Measurements from ENCODE around the gene GPR107.

GPR107 gene

DNA sequence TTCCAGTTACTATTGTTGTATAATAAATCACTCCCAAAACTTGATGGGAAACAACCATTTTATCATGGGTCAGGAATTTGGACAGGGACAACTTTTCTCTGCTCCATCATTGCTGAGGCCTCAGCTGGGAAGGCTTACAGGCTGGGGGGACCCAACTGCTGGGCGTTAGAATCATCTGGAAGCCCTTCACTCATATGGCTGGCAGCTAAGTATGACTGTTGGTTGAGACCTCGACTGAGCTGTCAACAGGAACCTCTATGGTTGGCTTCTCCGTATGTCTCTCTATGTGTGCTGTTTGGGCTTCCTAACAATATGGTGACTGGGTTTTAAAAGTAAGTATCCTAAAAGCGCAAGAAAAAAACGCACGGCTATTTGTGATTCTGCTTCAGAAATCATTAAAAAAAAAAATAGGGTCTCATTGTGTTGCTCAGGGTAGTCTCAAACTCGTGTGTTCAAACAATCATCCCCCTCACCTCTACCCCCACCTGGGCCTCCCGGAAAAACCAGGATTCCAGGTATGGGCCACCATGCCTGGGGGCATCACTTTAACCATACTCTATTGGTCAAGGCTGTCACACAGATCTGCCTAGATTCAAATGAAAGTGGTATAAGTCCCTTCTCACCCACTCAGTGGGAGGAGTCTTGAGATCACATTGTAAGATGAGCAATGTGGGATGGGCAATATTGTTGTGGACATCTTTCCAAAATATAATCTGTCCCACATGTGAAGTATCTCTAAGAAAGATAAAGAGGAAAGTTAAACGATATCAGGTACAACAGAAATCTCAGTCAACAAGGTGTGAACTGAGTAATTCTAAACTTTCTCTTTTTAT lies 26.0 kb upstream of the GPR107 start:
- DNase-seq (ENCODE audit: low read depth in 2 of 2) = no peak

DNA sequence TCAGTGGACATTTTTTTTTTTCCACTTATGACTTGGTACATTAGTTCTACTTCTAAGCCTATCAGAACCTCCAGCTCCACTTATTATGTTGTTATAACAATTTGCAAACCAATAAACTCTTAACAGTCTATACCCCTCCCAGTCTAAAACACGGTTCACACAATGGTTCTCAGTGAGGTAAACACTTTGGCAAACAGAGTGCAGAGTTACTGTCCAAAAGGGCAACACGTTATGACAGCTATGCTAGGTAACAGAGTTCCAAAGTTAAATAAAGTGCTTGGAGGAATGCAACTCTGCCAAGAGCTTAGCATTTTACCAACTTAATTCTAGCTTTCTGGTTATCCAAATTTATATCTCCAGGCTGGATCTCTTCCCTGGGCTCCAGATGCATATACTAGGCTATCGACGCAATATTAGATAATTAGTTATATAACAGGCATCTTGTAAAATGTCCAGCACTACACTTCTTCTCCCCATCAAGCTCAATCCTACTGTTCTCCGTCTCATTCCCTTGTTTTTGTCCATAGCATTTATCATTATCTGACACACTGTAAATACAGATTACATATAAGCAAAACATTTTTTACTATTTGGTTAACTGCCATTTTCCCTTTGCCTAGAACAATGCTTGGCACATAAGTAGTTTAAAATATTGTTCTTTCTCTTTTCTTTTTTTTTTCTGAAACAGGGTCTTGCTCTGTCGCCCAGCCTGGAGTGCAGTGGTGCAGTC lies 25.0 kb upstream of the GPR107 start:
- no peak for DNase-seq (ENCODE audit: low read depth in 2 of 2)

DNA sequence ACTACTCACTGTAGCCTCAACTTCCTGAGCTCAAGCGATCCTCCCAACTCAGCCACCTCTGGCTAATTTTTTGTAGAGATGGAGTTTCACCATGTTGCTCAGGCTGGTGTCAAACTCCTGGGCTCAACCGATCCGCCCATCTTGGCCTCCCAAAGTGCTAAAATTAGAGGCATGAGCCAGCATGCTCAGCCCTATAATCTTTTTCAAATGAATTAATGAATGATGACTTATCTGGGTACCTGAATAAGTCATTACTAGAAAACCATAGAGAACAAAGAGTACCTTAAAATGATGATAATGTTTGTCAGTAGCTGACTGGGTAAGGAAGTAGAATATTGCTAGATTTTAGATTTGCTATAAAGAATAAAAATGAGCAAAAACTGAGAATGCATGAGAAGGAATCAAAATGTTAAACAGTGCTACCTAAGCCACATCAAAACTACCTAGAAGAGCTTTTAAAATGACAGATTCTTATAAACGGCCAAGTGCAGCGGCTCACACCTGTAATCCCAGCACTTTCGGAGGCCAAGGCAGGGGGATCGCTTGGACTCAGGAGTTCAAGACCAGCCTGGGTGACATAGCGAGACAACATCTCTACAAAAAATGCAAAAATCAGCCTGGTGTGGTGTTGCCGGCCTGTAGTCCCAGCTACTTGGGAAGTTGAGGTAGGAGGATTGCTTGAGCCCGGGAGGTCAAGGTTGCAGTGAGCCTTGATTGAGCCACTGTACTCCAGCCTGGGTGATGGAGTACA lies 24.3 kb upstream of the GPR107 start:
- peak; percentile 32 to 41 for DNase-seq (ENCODE audit: low read depth in 2 of 2)

DNA sequence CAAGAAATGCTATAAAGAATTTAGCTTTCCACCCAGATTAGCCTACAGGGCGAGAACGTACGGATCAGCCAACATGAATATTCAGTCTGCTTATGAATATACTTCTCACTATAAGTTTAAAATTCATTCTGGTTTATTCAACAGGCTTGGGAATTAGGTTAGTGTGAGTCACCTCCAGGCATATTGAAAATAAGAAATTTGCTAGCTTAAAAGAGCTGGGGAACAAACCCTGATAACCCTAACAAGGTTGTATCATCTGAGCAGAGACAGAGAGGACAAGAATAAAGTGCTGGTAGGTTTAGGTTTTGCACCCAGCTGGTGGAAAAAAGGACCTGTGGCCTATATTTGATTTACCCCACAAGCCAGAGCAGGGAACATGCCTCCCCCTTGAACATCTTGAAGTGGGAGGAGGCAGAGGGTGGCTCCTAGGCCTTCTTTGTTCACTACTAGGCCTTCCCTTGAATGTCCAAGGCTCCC lies 23.0 kb upstream of the GPR107 start:
- DNase-seq (ENCODE audit: low read depth in 2 of 2) = no peak

- DNase-seq (ENCODE audit: low read depth in 2 of 2) = no peak
These were observed 19.1 kb upstream of the GPR107 start for GRCh38 chr9:130034570-130034969.

DNA sequence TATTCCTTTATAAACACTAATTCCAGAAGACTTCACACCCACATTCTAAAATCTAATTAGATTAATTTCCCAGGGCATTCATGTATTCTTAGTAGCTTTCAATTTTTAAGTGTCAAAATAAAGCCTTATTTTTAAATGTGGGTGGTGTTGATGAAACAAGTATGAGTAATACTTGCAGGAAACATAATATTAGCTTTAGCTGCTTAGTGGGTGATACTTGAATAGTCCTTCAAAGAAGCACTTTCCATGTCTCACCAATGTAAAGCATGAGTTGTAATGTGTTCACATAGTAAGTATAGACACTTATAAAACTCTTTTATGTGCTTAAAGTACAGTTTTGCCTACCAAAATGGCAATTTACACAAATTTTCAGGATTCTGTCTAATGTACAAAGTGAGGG lies 17.6 kb upstream of the GPR107 start:
- no peak for DNase-seq (ENCODE audit: low read depth in 2 of 2)

- DNase-seq (ENCODE audit: low read depth in 2 of 2) = no peak
These were observed 14.1 kb upstream of the GPR107 start for GRCh38 chr9:130039528-130040147.

- no peak for DNase-seq (ENCODE audit: low read depth in 2 of 2)
These were observed 12.6 kb upstream of the GPR107 start for GRCh38 chr9:130040984-130041647.

- no peak for DNase-seq (ENCODE audit: low read depth in 2 of 2)
These were observed 11.9 kb upstream of the GPR107 start for GRCh38 chr9:130041648-130042405.

DNA sequence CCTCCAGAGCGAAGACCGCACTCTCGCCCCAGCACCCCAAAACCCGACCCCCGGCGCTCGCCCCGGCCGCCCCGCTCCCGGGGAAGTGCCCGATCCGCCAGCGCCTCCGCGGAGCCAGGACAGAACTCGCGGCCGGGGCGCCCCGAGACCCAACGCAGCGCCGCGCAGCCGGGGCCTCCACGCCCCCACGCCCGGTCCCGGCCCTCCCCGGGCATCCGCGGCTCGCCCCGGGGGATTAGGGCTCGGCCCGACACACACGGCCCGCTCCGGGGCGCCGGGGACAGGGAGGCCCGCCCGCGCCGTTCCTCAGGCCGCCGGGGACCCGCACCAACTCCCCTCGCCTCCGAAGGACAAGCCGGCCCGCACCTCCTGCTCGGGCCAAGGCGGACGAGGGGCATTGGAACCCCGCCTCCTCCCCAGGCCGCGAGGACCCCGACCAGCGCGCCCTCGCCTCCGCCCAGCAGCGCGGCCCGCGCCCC lies 11.3 kb upstream of the GPR107 start:
- no peak for DNase-seq (ENCODE audit: low read depth in 2 of 2)

GRCh38 chr9:130042885-130043653 lies 10.6 kb upstream of the GPR107 start, which contains the start of gene FNBP1:
TSS of gene FNBP1 (minus strand) at chr9:130043189. CDS start at chr9:130042975, 214 bp downstream.
- DNase-seq (ENCODE audit: low read depth in 2 of 2) = peak; percentile 68 to 69

DNA sequence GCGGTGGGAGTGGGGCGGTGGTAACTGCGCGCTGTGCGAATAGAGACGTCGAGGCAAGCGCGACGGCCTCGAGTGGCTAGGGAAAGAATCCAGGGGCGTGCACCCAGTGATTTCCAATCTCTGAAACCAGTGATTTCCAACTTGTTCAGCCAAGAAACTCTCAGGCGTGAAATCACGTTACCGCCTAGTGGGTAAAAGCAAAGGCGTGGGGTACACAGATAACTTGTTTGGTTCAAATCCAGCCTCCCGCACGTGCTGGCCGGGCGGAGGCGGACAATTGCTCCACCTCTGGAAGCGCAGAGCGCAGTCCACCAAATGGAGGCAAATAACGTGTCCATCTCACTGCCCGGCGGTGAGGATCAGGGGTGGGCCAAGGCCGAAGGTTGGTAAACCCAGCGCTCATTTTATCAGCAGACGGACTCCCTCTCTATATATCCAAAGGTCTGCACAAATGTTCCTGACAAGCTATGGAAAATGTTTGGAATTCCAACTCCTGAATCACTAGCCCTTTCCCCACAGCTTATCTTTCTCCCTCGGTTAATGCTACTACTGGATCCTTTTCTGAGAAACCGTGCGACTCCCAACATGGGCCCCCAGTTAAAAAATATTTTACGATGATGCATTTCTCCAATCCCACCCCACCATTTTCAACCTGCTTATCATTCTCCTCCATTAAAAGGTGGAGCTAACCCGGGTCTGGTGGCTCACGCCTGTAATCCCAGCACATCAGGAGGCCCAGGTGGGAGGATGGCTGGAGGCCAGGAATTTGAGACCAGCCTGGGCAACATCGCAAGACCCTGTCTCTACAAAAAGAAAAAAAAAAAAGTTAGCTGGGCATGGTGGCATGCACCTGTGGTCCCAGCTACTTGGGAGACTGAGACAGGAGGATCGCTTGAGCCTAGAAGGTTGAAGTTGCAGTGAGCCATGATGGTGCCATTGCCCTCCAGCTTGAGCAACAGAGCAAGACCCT lies 9.8 kb upstream of the GPR107 start:
- DNase-seq (ENCODE audit: low read depth in 2 of 2) = no peak

DNA sequence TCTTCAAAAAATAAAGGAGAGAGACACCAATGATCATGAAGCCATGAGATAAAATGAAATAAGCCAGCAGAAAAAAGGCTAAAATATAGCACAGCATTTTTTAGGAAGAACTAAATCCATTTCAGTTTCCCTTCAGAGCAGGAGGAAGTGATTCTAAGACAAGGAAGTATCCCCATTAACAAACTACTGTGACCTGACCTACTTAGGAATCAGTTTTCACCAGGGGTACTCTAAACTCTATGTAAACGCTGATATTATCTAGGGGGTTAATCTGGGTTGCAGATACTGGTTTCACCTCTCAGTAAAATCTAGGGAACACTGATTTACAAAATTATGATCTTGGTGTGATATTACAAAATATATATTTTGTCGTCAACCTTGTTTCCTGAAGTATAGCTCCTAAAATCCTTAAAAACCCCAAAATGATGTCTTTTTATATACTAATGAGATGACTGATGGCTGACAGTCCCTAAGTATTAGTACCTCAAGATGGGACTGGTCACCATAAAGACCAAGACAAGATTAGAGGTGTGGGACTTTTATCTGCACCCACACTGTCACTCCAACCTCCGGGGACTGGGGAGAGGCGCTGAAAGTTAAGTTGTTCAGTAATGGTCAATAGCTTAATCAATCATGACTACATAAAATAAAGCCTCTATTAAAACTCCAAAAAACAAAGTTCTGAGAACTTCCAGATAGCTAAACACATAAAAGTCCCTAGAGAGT lies 7.8 kb upstream of the GPR107 start:
- no peak for DNase-seq (ENCODE audit: low read depth in 2 of 2)

GRCh38 chr9:130049431-130050210 lies 4.1 kb upstream of the GPR107 start:
- no peak for DNase-seq (ENCODE audit: low read depth in 2 of 2)

DNA sequence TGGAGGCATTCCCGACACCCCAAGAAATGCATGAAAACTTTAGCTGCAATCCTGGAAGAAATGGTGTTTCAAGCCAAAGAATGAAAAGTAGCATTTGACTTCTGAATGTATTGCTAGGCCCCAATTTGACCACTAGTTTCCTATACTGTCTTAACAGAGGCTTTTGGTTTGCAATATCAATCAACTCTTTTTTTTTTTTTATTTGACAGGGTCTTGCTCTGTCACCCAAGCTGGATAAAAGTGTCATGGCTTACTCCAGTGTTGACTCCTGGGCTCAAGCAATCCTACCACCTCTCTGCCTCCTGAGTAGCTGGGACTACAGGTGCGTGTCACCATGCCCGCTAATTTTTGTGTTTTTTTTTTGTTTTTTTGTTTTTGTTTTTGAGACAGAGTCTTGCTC lies 3.2 kb upstream of the GPR107 start:
- DNase-seq (ENCODE audit: low read depth in 2 of 2) = no peak

- no peak for DNase-seq (ENCODE audit: low read depth in 2 of 2)
These were observed 1.9 kb upstream of the GPR107 start for GRCh38 chr9:130051855-130052254.

- DNase-seq (ENCODE audit: low read depth in 2 of 2) = no peak
These were observed 600 bp upstream of the GPR107 start for GRCh38 chr9:130053109-130053503.

Measured in activated CD4-positive, alpha-beta T cell treated with anti-CD3 and anti-CD28 coated beads for 24 hours (primary cell).